ENCODE results near the gene ZC3H7B. TPM values are rescaled to one million over a fixed set of nuclear protein-coding genes. Genes with fewer than 3 reads are reported as not detected.

Gene ZC3H7B
- total RNA-seq, 1 donor from 2014 or later, result 51.3 TPM

DNA sequence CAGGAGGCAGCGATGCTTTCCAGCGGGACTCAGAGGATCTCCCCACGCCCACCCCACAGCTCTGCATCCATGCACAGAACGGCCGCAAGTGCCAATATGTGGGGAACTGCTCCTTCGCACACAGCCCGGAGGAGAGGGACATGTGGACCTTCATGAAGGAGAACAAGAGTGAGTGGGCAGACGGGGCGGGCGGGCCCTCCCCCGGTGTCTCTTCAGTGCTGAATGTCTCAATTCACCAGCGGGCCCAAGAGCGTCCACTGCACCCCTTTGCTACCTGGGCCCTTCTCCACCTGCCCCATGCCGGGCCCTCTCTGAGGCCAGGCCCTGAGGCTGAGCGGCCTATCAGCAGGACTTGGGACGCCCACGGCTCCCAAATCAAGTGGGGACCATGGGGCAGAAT, 54.6 kb downstream of the ZC3H7B start:
- no peak for DNase-seq

DNA sequence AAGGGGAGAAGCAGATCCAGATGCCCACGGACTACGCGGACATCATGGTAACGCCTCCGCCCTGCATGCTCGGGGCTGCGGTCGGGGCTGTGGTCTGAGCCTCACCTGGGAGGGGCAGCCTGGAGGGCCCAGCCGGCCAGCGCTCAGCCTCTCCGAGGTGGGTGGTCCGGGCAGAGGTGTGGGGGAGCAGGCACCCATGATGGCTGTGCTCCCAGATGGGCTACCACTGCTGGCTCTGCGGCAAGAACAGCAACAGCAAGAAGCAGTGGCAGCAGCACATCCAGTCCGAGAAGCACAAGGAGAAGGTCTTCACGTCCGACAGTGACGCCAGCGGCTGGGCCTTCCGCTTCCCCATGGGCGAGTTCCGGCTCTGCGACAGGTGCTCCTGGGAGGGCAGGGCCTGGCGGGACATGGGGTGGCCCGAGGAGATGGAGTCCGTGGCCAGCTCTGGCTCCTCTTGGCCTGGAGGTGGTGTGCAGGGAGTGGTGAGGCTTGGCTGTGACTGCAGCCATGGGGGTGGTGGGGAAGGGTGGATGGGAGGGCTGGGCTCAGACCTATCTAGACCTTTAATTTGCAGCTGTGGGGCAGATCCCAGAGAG, 55.2 kb downstream of the ZC3H7B start:
- no peak for DNase-seq

DNA sequence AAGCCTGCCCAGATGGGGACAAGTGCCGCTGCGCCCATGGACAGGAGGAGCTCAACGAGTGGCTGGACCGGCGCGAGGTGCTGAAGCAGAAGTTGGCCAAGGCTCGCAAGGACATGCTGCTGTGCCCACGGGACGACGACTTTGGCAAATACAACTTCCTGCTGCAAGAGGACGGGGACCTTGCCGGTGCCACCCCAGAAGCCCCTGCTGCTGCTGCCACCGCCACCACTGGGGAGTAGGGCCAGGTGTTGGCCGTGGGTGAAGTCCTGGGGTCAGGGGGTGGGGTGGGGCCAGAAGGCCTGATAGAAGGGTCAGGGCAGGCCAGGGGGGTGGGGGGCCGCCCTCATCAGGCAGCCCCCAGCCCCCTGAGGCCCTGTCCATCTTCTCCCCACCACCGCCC, 55.9 kb downstream of the ZC3H7B start:
- DNase-seq, result no peak

DNA sequence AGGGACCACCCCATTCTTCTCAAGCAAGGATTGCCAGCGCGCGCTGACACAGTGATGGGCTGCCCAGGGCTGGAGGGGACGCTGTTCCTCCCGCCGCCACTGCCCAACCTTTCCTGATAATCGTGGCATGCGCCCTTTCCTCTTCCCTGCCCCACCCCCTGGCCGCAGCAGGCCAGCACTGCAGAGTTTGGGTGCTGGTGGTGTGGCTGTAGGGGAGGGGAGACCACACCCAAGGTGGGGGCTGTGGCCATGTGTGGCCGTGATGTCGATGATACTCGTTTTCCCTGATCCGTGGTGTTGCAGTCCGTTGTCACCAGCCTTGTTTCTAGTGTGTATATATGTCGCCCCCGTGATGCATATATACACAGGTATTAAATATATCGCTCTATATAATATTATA, 57.6 kb downstream of the ZC3H7B start:
- DNase-seq, result no peak

DNA sequence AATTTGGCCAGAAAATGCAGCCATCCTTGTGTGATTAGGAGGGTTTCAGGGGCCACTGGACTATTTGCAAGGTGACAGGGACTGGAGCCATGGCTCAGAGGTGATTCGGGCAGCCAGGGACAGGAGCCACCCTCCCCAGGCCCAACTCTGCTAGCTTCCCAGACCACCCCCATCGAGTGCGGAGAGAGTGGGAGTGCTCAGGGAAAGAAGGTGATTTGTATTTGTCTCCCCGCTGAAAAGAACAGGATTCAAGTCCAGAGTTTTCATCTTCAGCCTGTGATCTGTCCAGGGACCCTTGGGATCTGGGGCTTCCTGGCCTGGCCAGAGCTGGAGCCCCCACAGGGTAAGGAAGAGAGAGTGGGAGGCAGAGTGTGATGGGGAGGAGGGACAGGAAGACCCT, 58.1 kb downstream of the ZC3H7B start:
- no peak for DNase-seq

DNA sequence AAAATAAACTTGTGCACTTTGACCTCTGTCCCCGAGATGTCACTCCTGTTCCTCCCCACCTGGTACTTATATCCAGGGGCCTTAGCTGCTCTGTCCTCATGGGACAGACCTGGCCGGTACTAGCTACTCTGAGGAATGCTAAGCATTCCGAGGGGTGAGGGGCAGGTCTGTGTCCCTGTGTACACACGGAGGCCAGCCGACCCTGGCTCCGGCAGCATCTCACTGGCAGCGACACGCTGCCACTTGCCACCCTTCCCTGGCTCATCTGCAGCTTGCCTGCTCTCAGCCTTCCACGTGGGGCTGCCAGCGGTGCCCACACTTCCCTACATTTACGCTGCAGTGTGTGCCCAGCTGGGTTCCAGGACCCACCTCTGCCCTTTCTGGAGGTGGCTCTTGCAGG, 58.8 kb downstream of the ZC3H7B start:
- DNase-seq, result no peak

DNA sequence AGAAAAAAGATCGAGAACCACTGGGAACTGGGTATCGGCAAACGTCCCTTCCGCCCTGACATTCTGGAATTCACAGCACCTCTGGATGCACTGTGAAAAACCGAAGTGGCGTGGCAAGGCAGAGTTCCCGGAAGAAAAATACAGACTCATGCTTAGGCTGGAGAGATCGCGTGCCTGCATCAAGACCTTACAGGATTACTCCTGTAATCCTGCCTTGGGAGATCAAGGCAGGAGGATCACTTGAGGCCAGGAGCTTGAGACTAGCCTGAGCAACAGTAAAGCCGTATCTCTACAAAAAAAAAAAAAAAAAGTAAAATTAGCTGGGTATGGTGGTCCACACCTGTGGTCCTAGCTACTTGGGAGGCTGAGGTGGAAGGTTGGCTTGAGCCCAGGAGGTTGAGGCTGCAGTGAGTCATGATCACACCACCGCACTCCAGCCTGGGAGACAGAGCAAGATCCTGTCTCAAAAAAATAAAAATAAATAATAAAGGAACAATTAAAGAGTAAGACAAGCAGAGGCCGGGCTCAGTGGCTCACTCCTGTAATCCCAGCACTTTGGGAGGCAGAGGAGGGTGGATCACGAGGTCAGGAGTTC, 60.5 kb downstream of the ZC3H7B start:
- no peak for DNase-seq

DNA sequence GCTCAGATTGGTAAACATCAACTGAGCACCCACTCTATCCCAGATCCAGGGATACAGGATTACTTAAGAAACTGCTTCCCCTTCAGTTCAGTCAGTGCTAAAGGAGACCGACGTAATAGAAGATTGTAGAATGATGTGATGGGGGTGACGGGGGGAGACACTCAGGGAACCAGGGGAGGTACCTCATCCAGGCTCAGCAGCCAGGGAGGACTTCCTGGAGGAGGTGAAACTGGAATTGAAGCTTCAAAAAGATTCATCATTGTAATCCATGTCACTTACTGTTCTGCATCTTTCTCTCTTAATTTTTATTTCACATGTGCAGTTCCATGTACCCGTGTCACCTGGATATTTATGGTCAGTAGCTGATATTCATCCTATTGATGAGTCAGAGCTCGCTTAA, 61.3 kb downstream of the ZC3H7B start:
- DNase-seq, result no peak

DNA sequence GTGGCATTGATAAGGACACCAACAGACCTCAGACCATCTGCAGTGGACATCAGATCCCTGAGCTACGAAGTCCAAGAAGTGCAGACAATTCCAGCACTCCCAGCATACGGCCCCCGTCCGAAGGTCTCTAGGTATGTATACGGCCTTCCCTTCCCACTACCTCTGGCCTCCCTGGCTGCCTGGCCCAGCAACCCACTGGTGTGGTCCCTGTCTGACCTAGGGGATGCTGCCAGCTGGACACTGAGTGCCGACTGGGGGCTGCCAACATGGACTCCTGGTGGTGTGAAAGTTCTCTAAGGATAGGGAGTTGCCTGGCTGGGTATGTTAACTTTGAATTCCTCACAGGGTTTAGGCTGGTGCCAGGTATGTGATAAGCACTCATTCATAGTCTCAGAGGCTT, 62.9 kb downstream of the ZC3H7B start:
- no peak for DNase-seq

DNA sequence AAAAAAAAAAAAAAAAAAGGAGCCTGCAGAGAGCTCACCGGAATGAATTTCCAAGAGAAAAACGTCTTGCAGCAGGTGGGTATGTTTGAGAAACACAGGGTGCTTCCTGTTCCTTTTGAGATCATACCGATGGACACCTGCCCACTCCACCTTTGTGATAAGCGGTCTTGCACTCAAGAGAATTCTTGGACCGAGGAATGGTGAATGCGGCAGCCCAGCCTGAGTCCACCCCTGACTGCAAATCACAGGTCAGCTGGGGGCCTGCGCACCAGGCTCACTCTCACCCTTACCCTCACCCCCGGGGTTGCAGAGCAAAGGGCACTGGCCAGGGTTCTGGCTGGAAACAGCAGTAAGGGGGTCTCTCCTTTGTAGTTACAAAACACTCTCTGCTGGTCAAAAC, 63.6 kb downstream of the ZC3H7B start:
- DNase-seq, result no peak

DNA sequence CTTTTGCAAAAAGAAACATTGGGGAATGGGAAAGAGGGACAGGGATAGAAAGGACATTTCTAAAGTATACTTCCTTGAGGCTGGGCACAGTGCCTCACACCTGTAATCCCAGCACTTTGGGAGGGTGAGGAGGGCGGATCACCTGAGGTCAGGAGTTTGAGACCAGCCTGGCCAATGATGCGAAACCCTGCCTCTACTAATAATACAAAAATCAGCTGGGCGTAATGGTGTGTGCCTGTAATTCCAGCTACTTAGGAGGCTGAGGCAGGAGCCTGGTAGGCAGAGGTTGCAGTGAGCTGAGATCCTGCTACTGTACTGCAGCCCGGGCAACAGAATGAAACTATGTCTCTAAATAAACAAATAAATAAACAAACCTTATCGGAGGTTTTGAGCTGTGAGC, 64.1 kb downstream of the ZC3H7B start:
- DNase-seq, result no peak

DNA sequence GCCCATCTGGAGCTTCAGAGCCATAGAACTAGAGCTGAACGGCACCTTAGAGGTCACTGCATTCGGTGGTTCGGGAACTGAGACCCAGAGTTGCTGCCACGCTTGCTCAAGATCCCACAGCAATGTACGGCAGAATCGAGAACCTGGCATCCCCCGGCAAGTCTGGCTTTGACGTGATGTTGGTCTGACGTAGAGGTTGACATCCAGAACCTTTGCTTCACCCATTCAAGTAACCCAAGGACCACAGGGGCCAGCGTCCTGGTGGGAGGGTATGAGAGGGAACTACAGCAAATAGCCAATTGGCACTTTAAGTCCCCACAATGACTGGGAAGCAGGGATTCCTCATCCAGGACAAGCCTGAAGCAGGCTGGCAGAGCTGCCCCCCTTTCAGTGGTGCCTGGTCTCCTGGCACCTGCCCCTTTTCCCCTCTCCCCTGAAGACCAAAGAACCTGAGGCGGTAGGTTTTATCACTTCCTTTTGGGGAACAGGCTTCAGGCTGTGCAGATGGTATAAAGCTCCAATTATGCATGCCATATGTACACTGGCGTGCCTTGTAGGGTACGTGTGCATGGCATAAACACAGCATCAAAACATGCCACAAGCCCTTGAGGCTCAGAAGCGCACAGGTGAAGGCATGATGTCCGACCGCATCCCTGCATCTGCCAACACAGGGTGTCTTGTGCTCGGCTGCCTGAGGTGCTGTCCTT, 65.2 kb downstream of the ZC3H7B start:
- no peak for DNase-seq

DNA sequence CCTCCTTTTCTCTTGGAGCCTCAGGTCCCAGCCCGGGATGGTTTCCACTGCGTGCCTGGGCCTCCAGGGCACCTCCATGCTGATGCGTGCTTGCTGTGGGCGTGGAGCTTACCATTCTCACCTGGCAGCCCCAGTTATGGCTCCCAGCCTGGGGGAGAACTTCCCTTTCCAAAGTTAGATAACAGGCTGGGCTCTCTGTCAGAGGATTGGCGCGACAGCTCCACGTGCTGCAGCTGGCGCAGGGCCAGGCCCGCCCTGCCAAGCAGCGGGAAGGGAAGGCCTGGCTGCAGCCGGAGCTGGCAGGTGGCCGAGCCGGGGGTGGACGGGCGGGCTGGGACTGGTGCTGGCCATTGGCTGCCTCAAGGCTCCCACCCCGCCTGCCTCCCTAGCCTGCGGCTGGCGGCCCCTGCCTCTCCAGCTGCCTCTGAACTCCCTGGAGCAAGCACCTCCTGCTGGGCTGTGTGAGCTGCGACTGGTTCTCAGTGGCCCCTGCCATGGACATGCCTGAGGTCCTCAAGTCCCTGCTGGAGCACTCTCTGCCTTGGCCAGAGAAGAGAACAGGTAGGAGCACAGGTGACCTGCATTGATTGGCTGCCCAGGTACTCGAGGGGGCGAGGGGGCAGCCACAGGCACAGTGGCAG, 65.8 kb downstream of the ZC3H7B start:
- peak; percentile 97 for DNase-seq

DNA sequence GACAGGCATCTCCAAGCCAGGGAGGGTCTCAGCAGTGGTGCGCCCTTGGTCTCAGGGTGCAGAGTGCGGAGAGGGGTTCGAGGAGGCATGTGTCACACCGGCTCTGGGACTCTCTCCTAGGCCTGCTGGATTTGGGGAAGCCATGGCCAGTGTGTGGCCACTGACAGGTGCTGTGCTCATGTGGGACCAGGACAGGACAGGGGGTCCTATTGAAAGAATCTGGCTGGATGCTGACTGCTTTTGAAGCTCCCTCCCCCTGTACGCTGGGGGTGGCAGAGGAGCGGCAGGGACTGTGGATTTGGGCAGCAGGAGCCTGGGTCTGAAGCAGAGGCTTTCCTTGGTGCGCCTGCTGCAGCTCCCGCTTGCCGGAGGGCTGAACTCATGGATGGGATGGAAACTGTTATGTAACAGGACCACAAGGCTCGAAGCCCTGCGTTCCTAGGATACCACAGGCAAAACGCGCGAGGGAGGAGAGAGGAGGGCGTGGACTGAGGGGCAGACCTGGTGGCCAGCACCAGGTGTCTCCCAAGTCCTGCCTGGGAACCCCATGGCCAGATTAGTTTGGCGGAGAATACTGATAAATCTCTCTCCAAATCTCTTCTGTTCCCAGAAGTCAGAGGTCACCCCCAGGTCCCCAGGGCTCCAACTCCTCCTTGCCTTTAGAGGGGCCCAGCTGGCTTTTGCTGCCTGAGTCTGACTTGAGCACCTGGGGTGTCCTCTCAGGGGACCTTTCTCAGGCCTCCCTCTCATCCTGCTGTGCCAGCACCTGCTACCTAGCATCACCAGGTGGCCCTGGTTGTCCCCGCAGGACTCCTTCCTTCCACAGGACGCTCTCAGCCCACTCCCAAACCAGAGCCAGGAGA, 66.6 kb downstream of the ZC3H7B start:
- DNase-seq, result peak; percentile 62

DNA sequence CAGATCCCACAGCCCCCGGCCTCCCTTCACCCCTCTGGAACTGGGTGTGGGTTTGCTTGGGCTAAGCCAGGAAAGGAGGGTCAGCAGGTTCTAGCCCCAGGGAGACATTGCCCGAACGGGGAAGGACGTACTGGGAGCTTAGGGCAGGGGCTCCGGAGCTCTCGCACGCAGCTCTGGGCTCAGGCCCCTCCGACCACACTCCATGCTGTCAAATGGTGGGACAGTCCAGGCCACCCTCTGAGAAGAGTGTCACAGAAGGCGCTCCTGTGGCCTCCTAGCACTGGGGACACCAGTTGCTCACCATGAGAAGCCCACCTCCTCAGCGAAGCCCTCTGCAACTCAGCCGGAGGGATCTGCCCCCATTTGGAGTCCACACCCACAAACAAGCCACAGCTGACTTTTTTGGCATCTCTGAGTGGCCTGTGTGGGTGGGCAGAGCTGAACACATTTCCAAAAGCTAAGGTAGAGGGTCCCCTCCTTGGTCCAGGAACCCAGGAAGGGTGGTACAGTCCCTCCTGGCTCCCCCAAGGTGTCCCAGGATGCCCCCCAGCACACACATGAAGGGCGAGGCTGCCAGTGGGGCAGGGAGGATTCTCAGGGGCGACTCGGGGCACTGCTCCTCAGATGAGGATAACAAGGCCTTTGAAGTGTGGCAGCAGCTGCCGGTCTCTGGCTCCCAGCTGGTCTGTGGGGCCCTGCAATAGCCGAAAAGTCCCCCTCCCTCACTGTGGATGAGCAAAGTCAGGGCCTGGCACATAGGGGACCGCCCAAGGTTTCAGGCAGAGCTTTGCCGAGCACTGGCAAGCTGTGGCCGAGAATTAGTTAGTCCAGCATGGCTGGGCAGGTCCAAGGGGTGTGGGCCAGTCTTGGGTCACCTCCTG, 67.5 kb downstream of the ZC3H7B start:
- DNase-seq, result peak; percentile 19

DNA sequence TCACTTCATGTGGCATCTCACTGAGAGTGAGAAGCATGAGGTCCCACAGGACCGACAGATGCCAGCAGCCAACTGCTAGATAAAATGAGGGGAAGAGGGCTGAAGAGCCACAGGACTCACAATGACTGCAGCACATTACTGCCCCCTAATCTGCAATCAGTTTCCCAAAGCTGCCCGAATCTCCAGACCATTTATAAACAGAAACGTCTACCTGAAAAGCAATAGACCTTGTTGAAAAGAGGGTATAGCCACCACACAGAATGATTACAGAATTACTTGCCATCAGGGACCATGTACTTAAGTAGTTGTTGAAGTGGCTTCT, 68.1 kb downstream of the ZC3H7B start:
- no peak for DNase-seq

DNA sequence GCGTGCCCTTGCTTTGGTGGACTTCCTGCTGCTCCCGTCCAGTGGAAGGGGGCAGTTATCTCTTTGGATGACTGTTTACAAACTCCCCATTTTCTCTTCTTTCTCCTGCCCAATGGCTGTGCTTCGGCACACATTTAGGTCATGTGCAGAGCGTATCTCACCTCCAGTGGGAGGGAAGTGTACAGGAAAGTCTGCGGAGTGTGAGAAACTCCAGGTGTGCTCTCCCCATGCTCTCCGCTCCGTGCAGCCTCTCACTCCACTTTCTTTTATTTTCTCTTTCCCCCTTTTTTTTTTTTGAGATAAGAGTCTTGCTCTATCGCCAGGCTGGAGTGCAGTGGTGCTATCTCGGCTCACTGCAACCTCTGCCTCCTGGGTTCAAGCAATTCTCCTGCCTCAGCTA, 68.5 kb downstream of the ZC3H7B start:
- DNase-seq, result no peak

DNA sequence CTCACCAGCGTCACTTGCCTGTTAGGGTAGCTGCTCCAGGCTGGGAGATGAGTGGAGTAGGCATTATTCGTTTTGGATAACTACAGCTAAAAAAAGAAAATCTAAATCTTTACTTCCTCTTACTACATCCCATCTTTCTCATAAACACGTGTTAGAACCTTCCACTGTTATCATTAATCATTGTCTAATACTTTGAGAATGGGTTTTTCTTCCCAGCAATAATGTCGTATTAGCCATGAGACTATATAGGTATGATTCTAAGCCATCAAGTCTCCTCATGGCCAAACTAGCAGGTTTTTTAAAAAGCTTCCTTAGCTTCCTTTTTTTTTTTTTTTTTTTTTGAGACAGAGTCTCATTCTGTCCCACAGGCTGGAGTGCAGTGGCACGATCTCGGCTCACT, 76.5 kb downstream of the ZC3H7B start:
- DNase-seq, result no peak

DNA sequence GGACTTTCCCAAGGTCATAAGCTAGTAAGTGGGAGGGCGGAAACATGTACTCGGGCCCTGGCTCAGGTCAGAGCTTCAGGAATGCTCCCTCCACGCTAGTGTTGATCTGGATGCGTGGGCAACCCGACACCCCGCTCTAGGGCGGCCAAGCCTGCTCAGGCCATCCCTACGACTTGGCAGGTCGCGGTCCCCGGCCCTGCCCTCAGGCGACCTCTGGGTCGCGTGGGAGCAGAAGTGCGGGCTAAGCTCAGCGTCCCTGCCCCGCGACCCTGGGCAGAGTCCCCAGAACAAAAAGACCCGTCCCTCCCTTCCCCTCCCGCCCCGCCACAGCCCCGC, 79.6 kb downstream of the ZC3H7B start:
- DNase-seq, result no peak

DNA sequence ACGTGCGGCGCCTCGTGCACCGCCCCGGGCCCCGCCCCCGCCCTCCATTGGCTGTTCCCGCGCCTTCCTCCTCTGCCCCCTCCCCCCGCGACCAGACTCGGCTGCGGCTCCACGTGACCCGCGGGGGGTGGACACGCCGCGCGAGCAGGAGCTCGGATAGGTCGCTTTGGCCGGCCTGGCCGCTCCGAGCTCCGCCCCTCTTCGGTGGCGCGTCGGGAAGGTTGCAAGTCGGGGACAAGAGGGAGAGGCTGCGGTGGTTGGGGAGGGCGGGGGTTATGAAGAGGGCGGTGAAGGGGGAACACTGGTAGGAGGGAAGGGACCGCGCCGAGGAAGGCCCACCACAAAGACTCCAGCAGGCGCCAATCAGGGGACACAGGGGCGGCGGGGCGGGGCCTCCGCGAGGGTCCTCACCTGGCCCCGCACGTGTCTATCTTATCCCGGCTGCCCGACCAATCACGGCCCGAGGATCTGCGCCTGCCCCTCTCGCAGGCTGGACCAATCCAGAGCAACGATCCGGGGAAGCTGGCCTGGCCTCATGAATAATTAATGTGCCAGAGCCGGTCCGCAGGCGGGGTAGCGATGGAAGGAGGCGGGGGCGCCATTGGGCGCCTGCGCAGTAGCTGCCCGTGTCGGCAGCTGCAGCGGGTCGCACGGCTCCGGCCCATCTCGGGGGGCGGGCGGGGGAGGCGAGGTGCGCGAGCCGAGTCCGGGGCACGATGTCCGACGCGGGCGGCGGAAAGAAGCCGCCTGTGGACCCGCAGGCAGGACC, 80.2 kb downstream of the ZC3H7B start, which contains the start of gene TEF:
TEF (plus strand) TSS at position 614 of the 769 bp plus-strand sequence; CDS start at position 717, 103 bp downstream.
- DNase-seq, result peak; percentile 99

DNA sequence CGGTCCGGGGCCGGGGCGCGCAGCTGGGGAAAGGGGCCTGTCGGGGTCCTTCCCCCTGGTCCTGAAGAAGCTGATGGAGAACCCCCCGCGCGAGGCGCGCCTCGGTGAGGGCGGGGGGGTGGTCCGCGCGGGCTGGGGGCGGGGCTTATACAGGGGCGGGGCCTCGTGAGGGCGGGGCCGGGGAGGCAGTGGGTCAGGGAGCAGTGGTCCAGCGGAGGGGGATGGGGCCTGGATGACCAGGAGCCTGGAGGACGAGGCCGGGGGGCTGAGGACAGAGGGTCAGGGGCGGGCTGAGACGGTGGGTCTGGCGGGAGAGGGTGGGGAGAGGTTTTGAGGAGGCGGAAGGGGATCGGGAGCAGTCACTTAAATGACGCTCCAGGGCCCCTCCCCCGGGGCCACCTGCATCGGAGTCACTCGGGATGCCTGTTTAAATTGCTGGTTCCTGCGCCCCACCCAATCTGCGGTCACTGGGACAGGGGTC, 80.8 kb downstream of the ZC3H7B start:
- peak; percentile 83 for DNase-seq
